GM19238 (cell line): Measurements from ENCODE around the gene HOXA9.

Experiments
- DNase-seq: peaks from one replicate; pipeline ENCODE4 v3.0.0; 2011; ENCODE audit warnings: low spot score; ENCODE audit not compliant: insufficient read length

Gene HOXA9

GRCh38 chr7:27188386-27189294 lies 23.3 kb upstream of the HOXA9 start:
- no peak for DNase-seq

- no peak for DNase-seq
These were observed 22.4 kb upstream of the HOXA9 start for GRCh38 chr7:27187475-27188385.

GRCh38 chr7:27186668-27187474 lies 21.5 kb upstream of the HOXA9 start:
- no peak for DNase-seq

- DNase-seq, result no peak
These were observed 20.7 kb upstream of the HOXA9 start for GRCh38 chr7:27185854-27186667.

GRCh38 chr7:27185013-27185853 lies 19.9 kb upstream of the HOXA9 start, which contains the start of gene HOXA11:
HOXA11 (minus strand) TSS chr7:27185232; CDS start chr7:27185144, 88 bp downstream.
- DNase-seq, result no peak

GRCh38 chr7:27184337-27185012 lies 19.1 kb upstream of the HOXA9 start:
- DNase-seq, result no peak

GRCh38 chr7:27183682-27184336 lies 18.5 kb upstream of the HOXA9 start:
- no peak for DNase-seq

- DNase-seq, result no peak
These were observed 17.7 kb upstream of the HOXA9 start for GRCh38 chr7:27182861-27183681.

GRCh38 chr7:27182285-27182841 lies 17.0 kb upstream of the HOXA9 start:
- no peak for DNase-seq

- DNase-seq, result no peak
These were observed 16.5 kb upstream of the HOXA9 start for GRCh38 chr7:27181795-27182275.

- no peak for DNase-seq
These were observed 15.4 kb upstream of the HOXA9 start for GRCh38 chr7:27180431-27181420.

- DNase-seq, result peak; percentile 74
These were observed 14.4 kb upstream of the HOXA9 start for GRCh38 chr7:27179503-27180430.

GRCh38 chr7:27179030-27179429 lies 13.7 kb upstream of the HOXA9 start:
- DNase-seq, result no peak

GRCh38 chr7:27178366-27178765 lies 13.0 kb upstream of the HOXA9 start:
- DNase-seq, result no peak
